SU-DHL-6 (cell line): ENCODE results near the gene ST6GAL2.

Source experiments
- EZH2phosphoT487 ChIP-seq: fragments of 200-600 bp; sonication (generic), shearing (Covaris generic); conservative IDR thresholded peaks from 2 replicates; pipeline ENCODE4 v1.6.1; 2018; ENCODE audit warnings: mild to moderate bottlenecking, antibody characterized with exemption, low read length, moderate library complexity, mixed read lengths
- TF ChIP-seq, protein P1 (sequence below): fragments of 200-600 bp; sonication (generic); IDR thresholded peaks from one replicate; pipeline ENCODE4 v1.5.1; 2017; ENCODE audit warnings: antibody characterized with exemption, mild to moderate bottlenecking, low read length, moderate library complexity; ENCODE audit not compliant: insufficient read depth, poor library complexity, severe bottlenecking

GRCh38 chr2:106845716-106846115, 40.3 kb downstream of the ST6GAL2 start:
- TF ChIP-seq, protein P1, sequence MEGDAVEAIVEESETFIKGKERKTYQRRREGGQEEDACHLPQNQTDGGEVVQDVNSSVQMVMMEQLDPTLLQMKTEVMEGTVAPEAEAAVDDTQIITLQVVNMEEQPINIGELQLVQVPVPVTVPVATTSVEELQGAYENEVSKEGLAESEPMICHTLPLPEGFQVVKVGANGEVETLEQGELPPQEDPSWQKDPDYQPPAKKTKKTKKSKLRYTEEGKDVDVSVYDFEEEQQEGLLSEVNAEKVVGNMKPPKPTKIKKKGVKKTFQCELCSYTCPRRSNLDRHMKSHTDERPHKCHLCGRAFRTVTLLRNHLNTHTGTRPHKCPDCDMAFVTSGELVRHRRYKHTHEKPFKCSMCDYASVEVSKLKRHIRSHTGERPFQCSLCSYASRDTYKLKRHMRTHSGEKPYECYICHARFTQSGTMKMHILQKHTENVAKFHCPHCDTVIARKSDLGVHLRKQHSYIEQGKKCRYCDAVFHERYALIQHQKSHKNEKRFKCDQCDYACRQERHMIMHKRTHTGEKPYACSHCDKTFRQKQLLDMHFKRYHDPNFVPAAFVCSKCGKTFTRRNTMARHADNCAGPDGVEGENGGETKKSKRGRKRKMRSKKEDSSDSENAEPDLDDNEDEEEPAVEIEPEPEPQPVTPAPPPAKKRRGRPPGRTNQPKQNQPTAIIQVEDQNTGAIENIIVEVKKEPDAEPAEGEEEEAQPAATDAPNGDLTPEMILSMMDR, result no peak
- TF ChIP-seq EZH2phosphoT487, result no peak
